Gastrocnemius medialis (tissue), 4 donors: ENCODE measurements around the gene ERN2. TPM values are rescaled to one million over a fixed set of nuclear protein-coding genes. Genes with fewer than 3 reads are reported as not detected.

ENCODE experiments used
- ATAC-seq, 2 donors: fragments of 150-250 bp; one replicate each; pipeline ENCODE4 v1.9.1; 2016
- DNase-seq, 2 donors: peaks; one replicate each; pipeline ENCODE4 v3.0.0-alpha.2; 2019
- H3K27ac ChIP-seq, 4 donors: fragments of 200-600 bp; sonication (generic); 1 replicate in 1 of 4; 2 replicates in 3 of 4; pipeline ENCODE4 v1.5.1; 2016 to 2018; ENCODE audit warnings: mild to moderate bottlenecking in 2 of 4, moderate library complexity in 1 of 4
- H3K27me3 ChIP-seq, 3 donors: fragments of 200-600 bp; sonication (generic) in 2 of 3; 1 replicate in 1 of 3; 2 replicates in 2 of 3; pipeline versions ENCODE4 v1.5.1 to v1.6.0; 2016 to 2019; ENCODE audit warnings: mild to moderate bottlenecking in 1 of 3, moderate library complexity in 1 of 3
- H3K36me3 ChIP-seq, 2 donors: fragments of 200-600 bp; sonication (generic) in 1 of 2; one replicate each; pipeline ENCODE4 v1.5.1; 2017 to 2018
- H3K4me1 ChIP-seq, 2 donors: fragments of 200-600 bp; sonication (generic) in 1 of 2; one replicate each; pipeline ENCODE4 v1.5.1; 2016 to 2017; ENCODE audit warnings: mild to moderate bottlenecking in 2 of 2
- H3K4me3 ChIP-seq, 4 donors: fragments of 200-600 bp; sonication (generic) in 3 of 4; 1 replicate in 1 of 4; 2 replicates in 3 of 4; pipeline ENCODE4 v1.5.1; 2016 to 2019; ENCODE audit warnings: mild to moderate bottlenecking in 2 of 4
- H3K9me3 ChIP-seq, 3 donors: fragments of 200-600 bp; sonication (generic) in 2 of 3; 1 replicate in 1 of 3; 2 replicates in 2 of 3; pipeline ENCODE4 v1.5.1; 2016 to 2019
- POLR2A ChIP-seq, 2 donors: fragments of 450-650 bp; IDR thresholded peaks; one replicate each; pipeline ENCODE4 v1.6.1; 2017; ENCODE audit warnings: antibody characterized with exemption in 2 of 2, mild to moderate bottlenecking in 2 of 2, moderate library complexity in 2 of 2
- in situ Hi-C, 4 donors: fragments of 200-750 bp; cut with MboI; loops; one replicate each; pipeline versions ENCODE4 v1.15.0 to v1.8.0; 2017; ENCODE audit warnings: low sequenced_read_pairs in 4 of 4
- intact Hi-C: fragments of 100-400 bp; cut with DNase I; formaldehyde crosslinking; loops from one replicate; pipeline ENCODE4 v1.15.1; 2023; ENCODE audit warnings: low total_unique reads
- total RNA-seq, 4 donors: library from RNA; depleted of rRNA; stranded (reverse); fragments of >200 nt; gene quantifications; one replicate each; pipeline versions ENCODE4 v1.1.0 to v1.2.3, GENCODE V29; 2016
- TF ChIP-seq, protein P1 (sequence below), 5 experiments: fragments of 450-650 bp in 3 of 5; fragments of 200-600 bp in 2 of 5; sonication (generic) in 2 of 5; IDR thresholded peaks in 4 of 5; conservative IDR thresholded peaks in 1 of 5; 1 replicate in 4 of 5; 2 replicates in 1 of 5; pipeline ENCODE4 v1.5.1; 2016 to 2019; ENCODE audit warnings: antibody characterized with exemption in 5 of 5, mild to moderate bottlenecking in 3 of 5, moderate library complexity in 3 of 5

The ERN2 gene
- total RNA-seq, 4 donors from 2014 or later: 1.1 TPM; not detected in 3

DNA sequence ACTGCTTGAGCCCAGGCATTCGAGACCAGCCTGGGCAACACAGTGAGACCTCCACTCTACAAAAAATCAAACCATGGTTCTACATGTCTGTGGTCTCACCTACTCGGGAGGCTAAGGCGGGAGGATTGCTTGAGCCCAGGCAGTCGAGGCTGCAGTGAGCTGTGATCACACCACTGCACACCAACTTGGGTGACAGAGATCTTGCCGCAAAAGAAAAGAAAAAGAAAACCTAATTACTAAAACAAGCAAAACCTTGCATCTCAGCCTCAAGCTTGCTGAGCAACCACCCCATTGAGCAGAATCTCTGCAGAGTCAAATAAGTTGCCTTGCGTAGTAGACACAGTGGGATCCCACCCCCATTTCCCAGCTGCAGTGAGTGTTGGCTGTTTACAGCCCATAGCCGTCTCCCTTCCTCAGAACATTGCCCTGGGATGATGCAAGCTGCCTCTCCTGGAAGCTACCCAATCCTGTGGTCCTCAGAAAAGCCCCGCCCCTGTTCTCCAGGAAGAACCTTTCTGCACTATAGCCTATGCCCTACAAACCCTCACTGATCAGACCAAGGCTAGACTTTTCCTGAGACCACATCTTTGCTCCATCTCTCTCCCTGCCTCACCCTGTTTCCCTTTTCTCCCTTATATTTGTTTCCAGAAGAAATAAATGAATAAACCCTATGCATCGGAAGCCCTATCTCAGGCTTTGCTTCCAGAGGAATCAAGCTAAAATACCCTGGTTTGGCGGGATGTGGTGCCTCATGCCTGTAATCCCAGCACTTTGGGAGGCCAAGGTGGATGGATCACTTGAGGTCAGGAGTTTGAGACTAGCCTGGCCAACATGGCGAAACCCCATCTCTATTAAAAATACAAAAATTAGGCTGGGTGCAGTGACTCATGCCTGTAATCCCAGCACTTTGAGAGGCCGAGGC, 16.7 kb upstream of the ERN2 start:
- TF ChIP-seq, protein P1, sequence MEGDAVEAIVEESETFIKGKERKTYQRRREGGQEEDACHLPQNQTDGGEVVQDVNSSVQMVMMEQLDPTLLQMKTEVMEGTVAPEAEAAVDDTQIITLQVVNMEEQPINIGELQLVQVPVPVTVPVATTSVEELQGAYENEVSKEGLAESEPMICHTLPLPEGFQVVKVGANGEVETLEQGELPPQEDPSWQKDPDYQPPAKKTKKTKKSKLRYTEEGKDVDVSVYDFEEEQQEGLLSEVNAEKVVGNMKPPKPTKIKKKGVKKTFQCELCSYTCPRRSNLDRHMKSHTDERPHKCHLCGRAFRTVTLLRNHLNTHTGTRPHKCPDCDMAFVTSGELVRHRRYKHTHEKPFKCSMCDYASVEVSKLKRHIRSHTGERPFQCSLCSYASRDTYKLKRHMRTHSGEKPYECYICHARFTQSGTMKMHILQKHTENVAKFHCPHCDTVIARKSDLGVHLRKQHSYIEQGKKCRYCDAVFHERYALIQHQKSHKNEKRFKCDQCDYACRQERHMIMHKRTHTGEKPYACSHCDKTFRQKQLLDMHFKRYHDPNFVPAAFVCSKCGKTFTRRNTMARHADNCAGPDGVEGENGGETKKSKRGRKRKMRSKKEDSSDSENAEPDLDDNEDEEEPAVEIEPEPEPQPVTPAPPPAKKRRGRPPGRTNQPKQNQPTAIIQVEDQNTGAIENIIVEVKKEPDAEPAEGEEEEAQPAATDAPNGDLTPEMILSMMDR (IDR thresholded peaks at IDR 0.05 in 4 of 5, conservative IDR thresholded peaks at IDR 0.05 in 1 of 5): no peak
- TF ChIP-seq POLR2A (IDR thresholded peaks at IDR 0.05): no peak
- no peak overlapping the region for H3K27ac ChIP-seq
- in situ Hi-C loops: no loop called here
- no peaks in the 10 kb centered on the region for H3K9me3 ChIP-seq
- intact Hi-C loops: no loop called here
- no peaks in the 10 kb centered on the region for H3K36me3 ChIP-seq
- DNase-seq (no peak), ATAC-seq (no peak)
- no peak overlapping the region for H3K4me3 ChIP-seq
- H3K4me1 ChIP-seq: no peaks in the 10 kb centered on the region
- no peaks in the 10 kb centered on the region for H3K27me3 ChIP-seq

DNA sequence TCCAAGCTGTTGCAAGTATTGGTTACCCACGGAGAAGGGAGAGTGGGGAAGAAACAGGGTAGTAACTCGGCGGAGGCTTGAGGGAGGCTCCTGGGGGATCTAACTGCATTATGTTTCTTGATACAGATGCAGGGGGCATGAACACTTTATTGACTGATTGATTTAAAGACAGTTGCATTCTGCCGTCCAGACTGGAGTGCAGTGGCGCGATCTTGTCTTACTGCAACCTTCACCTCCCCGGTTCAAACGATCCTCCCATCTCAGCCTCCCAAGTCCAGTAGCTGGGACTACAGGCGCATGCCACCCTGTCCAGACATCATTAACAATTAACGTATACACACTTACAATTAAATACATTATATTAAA, 15.1 kb upstream of the ERN2 start:
- ATAC-seq: no peak
- H3K4me3 ChIP-seq: no peak overlapping the region
- no peaks in the 10 kb centered on the region for H3K4me1 ChIP-seq
- intact Hi-C loops: no loop called here
- TF ChIP-seq POLR2A (IDR thresholded peaks at IDR 0.05): no peak
- TF ChIP-seq, protein P1 (IDR thresholded peaks at IDR 0.05 in 4 of 5, conservative IDR thresholded peaks at IDR 0.05 in 1 of 5): no peak
- no peaks in the 10 kb centered on the region for H3K9me3 ChIP-seq
- no peaks in the 10 kb centered on the region for H3K27me3 ChIP-seq
- H3K36me3 ChIP-seq: no peaks in the 10 kb centered on the region
- in situ Hi-C loops: no loop called here
- no peak for DNase-seq
- H3K27ac ChIP-seq: no peak overlapping the region

DNA sequence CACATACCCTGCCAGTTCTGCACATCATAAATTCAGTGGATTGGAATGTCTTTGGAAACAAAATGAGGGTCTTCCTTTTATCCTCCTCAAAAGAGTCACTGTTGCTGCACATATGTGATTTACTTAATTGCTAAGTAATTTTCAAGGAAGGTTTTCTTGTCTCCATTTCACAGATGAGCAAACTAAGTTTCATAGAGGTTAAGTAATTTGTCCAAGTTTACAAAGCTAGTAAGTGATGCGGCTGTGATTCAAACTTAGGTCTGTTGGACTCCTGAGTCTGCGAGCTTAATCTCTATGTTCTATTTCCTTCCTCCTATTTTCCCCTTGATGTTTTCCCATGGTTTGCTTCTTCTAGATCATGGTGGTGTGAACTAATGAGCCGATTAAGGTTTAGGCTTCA, 13.7 kb upstream of the ERN2 start:
- in situ Hi-C loops: no loop called here
- Histone ChIP-seq H3K27me3 (no peaks in the 10 kb centered on the region), H3K36me3 (no peaks in the 10 kb centered on the region), H3K27ac (no peak overlapping the region), H3K4me3 (no peak overlapping the region), H3K9me3 (no peaks in the 10 kb centered on the region), H3K4me1 (no peaks in the 10 kb centered on the region)
- intact Hi-C loops: no loop called here
- ATAC-seq (no peak), DNase-seq (no peak)
- TF ChIP-seq, protein P1 (IDR thresholded peaks at IDR 0.05 in 4 of 5, conservative IDR thresholded peaks at IDR 0.05 in 1 of 5): no peak
- no peak for TF ChIP-seq POLR2A (IDR thresholded peaks at IDR 0.05)

DNA sequence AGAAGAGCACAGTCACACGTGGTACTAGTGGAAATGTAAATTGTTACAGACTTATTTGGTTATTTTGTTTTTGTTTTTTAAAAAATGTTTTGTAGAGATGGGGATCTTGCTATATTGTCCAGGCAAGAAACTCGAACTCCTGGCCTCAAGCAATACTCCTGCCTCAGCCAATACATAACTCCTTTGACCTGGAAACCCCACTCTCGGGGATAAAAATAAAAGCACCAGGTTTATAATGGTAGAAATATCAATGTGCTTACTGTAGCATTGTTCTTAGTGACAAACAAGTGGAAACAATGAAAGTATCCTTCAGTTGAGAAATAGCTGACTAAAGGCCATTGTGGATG, 11.7 kb upstream of the ERN2 start:
- intact Hi-C loops: no loop called here
- DNase-seq: no peak

More for the DNA sequence above, 11.7 kb upstream of the ERN2 start:
- H3K36me3 ChIP-seq: no peaks in the 10 kb centered on the region
- TF ChIP-seq POLR2A (IDR thresholded peaks at IDR 0.05): no peak
- TF ChIP-seq, protein P1 (IDR thresholded peaks at IDR 0.05 in 4 of 5, conservative IDR thresholded peaks at IDR 0.05 in 1 of 5): no peak
- H3K4me1 ChIP-seq: no peaks in the 10 kb centered on the region
- no peaks in the 10 kb centered on the region for H3K9me3 ChIP-seq
- no peak overlapping the region for H3K4me3 ChIP-seq
- ATAC-seq: no peak
- H3K27me3 ChIP-seq: no peaks in the 10 kb centered on the region
- H3K27ac ChIP-seq: no peak overlapping the region
- in situ Hi-C loops: no loop called here
